ENCODE measurements around the gene CD200. TPM values are rescaled to one million over a fixed set of nuclear protein-coding genes. Genes with fewer than 3 reads are reported as not detected.
A peak's percentile ranks its signal among the peaks of the same experiment; 100 is the strongest.

Gene CD200
- total RNA-seq, 6 donors from 2014 or later, result 2.4 to 9.9 (median 4.5) TPM

DNA sequence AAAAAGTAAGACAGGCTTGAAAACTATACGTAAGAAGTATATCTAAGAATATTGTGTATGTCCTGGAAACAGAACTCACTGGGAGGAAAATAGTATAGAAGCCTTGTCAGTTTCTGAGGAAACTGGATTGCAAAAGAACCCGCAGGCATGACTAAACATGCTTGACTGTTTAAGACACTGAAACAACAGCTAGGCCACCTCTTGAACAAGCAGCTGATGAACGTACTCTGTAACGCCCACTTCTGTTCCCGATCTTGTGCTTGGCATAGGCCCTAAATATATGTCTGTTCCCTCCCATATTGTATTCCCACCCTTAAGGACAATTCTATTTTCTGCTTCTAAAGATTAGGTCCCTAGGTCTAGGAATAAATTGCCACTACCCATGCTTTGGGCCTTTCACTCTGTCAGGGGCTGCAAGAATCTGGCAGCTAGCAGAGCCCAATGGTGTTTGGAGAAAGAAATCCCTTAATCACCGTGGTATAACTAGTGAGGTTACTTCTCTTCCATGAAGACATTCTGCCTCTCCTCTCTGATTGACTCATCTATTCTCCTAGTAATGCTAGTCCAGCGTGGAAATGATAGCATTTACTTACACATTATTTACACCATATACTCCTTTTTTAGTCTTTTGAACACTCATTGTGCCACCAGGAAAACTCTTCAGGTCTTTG is 46.2 kb downstream of the CD200 start:
- Histone ChIP-seq H3K4me3 (no peak overlapping the region), H3K27ac (peak overlapping the region; percentile 33 to 75 (median 57)), H3K4me1 (peaks cover 14 to 27% (median 18%) of the 10 kb centered on the region in 4 donors), H3K27me3 (no peaks in the 10 kb centered on the region), H3K9me3 (no peaks in the 10 kb centered on the region), H3K36me3 (no peaks in the 10 kb centered on the region)
- WGBS, 2 donors, result 49 to 71% methylated on average over 7 of the region's 7 CpGs
- DNase-seq (peak in 1 of 2 donors; percentile 86), ATAC-seq (ENCODE audit: low FRiP score in 2 of 2) (peak; percentile 52 to 81)
- peak in 1 of 4 donors; percentile 61 for TF ChIP-seq EP300 (IDR thresholded peaks at IDR 0.05)
- no peak for TF ChIP-seq POLR2A (IDR thresholded peaks at IDR 0.05)
- TF ChIP-seq, protein P1, sequence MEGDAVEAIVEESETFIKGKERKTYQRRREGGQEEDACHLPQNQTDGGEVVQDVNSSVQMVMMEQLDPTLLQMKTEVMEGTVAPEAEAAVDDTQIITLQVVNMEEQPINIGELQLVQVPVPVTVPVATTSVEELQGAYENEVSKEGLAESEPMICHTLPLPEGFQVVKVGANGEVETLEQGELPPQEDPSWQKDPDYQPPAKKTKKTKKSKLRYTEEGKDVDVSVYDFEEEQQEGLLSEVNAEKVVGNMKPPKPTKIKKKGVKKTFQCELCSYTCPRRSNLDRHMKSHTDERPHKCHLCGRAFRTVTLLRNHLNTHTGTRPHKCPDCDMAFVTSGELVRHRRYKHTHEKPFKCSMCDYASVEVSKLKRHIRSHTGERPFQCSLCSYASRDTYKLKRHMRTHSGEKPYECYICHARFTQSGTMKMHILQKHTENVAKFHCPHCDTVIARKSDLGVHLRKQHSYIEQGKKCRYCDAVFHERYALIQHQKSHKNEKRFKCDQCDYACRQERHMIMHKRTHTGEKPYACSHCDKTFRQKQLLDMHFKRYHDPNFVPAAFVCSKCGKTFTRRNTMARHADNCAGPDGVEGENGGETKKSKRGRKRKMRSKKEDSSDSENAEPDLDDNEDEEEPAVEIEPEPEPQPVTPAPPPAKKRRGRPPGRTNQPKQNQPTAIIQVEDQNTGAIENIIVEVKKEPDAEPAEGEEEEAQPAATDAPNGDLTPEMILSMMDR (IDR thresholded peaks at IDR 0.05), result no peak
- no peak for TF ChIP-seq POLR2AphosphoS5 (IDR thresholded peaks at IDR 0.05)

DNA sequence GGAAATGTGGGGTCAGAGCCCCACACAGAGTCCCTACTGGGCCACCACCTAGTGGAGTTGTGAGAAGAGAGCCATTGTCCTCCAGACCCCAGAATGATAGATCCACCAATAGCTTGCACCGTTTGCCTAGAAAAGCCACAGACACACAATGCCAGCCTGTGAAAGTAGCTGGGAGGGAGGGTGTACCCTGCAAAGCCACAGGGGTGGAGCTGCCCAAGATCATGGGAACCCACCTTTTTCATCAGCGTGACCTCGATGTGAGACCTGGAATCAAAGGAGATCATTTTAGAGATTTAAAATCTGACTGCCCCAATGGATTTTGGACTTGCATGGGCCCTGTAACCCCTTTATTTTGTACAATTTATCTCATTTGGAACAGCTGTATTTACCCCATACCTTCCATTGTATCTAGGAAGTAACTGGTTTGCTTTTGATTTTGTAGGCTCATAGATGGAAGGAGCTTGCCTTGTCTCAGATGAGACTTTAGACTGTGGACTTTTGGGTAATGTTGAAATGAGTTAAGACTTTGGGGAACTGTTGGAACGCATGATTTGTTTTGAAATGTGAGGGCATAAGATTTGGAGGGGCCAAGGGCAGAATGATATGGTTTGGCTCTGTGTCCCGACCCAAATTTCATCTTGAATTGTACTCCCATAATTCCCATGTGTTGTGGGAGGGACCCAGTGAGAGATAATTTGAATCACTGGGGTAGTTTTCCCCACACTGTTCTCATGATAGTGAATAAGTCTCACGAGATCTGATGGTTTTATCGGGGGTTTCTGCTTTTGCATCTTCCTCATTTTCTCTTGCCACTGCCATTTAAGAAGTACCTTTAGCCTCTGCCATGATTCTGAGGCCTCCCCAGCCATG is 49.0 kb downstream of the CD200 start:
- ATAC-seq (ENCODE audit: low FRiP score in 2 of 2) (no peak), DNase-seq (no peak)
- H3K4me1 ChIP-seq, result peaks cover 10 to 19% (median 13%) of the 10 kb centered on the region in 4 donors
- H3K36me3 ChIP-seq, result no peaks in the 10 kb centered on the region
- no peak overlapping the region for H3K4me3 ChIP-seq
- no peak overlapping the region for H3K27ac ChIP-seq
- H3K27me3 ChIP-seq, result no peaks in the 10 kb centered on the region
- no peaks in the 10 kb centered on the region for H3K9me3 ChIP-seq
- WGBS, 2 donors, result 86 to 89% methylated on average over 7 of the region's 7 CpGs
- no peak for TF ChIP-seq POLR2AphosphoS5 (IDR thresholded peaks at IDR 0.05)
- TF ChIP-seq, protein P1 (IDR thresholded peaks at IDR 0.05), result no peak
- TF ChIP-seq EP300 (IDR thresholded peaks at IDR 0.05), result no peak
- no peak for TF ChIP-seq POLR2A (IDR thresholded peaks at IDR 0.05)

DNA sequence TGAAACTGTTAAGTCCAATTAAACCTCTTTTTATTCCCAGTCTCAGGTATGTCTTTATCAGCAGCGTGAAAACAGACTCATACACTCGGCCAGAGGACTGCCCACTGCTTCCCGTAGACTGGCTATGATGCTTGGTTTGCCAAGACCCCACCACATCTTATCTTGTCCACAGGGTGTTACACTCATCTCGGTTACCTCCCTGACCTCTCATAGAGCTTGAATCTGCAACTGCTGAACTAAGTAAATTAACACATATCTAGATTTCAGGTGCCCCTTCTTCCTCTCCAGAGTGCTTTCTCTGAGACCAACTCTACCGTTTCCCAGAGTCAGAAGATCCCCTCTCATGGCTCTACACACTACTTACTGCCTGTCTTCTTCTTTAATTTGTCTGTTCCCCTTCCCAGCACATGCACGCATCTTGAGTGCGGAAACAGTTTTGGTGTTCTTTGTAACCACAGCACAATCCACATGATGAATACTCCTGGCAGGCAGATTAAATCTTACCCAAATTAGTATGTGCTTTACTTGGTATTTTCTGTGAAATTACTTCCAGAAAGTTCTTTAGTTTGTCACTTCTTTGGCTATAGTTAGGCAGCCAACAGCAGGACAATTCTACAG is 49.7 kb downstream of the CD200 start:
- Histone ChIP-seq H3K27me3 (no peaks in the 10 kb centered on the region), H3K9me3 (no peaks in the 10 kb centered on the region), H3K27ac (no peak overlapping the region), H3K36me3 (no peaks in the 10 kb centered on the region), H3K4me3 (no peak overlapping the region), H3K4me1 (peaks cover 5 to 13% (median 9%) of the 10 kb centered on the region in 4 donors)
- WGBS, 2 donors, result 72 to 84% methylated on average over 7 of the region's 7 CpGs
- ATAC-seq (ENCODE audit: low FRiP score in 2 of 2) (no peak), DNase-seq (no peak)
- TF ChIP-seq, protein P1 (IDR thresholded peaks at IDR 0.05), result no peak
- TF ChIP-seq POLR2AphosphoS5 (IDR thresholded peaks at IDR 0.05) (no peak), EP300 (IDR thresholded peaks at IDR 0.05) (no peak), POLR2A (IDR thresholded peaks at IDR 0.05) (no peak)

DNA sequence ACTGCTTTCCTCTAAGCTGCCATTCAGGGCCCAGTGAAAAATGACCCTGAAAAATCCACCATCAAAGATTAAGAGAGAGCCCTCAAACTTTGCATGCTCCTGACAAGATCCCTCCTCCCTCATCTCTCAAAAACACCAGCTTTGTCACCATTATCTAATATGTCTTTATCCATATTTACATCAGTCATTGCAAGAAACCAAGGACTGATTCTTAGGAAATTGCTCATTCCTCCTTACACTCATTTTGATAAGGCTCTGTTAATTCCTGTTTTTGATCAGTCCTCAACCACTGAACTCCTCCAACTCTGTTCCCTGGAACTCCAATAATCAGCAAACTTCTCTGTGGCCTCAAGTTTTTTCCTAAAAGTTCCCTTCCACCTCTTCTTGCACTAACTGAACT is 51.8 kb downstream of the CD200 start:
- TF ChIP-seq POLR2AphosphoS5 (IDR thresholded peaks at IDR 0.05), result no peak
- TF ChIP-seq EP300 (IDR thresholded peaks at IDR 0.05), result no peak
- TF ChIP-seq POLR2A (IDR thresholded peaks at IDR 0.05), result no peak
- TF ChIP-seq, protein P1 (IDR thresholded peaks at IDR 0.05), result no peak
- Histone ChIP-seq H3K27me3 (no peaks in the 10 kb centered on the region), H3K4me1 (no peaks in the 10 kb centered on the region), H3K9me3 (no peaks in the 10 kb centered on the region), H3K4me3 (no peak overlapping the region), H3K36me3 (no peaks in the 10 kb centered on the region), H3K27ac (no peak overlapping the region)
- DNase-seq (no peak), ATAC-seq (ENCODE audit: low FRiP score in 2 of 2) (no peak)
